ENCODE data around the gene NRSN2.

Gene NRSN2

DNA sequence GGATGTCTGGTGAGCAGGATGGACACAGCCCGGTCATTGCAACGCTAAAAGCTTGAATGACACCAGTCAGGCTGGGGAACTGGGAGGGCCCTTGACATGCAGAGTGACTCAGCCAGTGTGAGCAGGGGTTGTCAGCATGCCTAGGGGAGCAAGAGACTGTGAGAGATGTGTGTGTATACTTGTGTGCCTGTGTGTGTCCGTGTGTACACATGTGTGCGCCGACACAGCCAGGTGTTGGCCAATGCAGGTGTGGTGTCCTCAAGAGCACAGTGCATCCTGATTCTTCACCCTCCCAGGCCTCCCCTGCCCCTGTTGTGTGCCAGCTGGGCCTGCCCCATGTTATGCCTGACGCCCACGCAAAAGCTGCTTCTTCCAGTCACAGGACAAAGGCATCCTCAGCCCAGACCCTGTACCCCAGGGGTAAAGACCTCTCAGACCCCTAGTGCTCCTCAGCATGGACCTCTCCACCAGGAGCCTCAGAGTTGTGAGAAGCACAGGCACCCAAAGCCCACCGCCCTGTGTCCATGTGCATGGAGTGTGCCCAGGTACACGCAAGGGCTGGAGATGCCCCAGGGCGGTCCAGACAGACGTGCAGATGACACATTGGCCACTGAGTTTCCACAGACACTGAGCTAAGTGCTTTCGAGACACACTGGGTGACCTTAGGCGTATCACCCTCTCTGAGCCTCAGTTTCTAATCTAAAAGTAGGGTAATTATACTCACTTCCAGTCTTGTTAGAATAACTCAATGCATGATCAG is 16.6 kb downstream of the NRSN2 start:
- CTCF ChIA-PET, result interaction anchor here (0.9 to 2.9 kb wide), 7 partner anchors 8 to 115 kb away, joined by 3 to 22 read pairs (median 4); no protein-coding TSS in a partner anchor
- Histone ChIP-seq H3K27me3 (replicated peaks in 2 of 5; ENCODE audit: control insufficient read depth in 4 of 5, insufficient read depth in 5 of 5, low read length in 4 of 5) (no peaks in the 10 kb centered on the region), H3K4me3 (ENCODE audit: control insufficient read depth in 1 of 7, extremely low read depth in 1 of 7, insufficient read depth in 4 of 7, low read depth in 2 of 7, low read length in 6 of 7) (no peak overlapping the region), H3K27ac (ENCODE audit: insufficient read depth in 1 of 2, low read depth in 1 of 2, low read length in 2 of 2, poor library complexity in 1 of 2, severe bottlenecking in 2 of 2) (peak overlapping the region in 1 of 2 experiments; percentile 6), H3K4me1 (ENCODE audit: control extremely low read depth in 1 of 4, control insufficient read depth in 4 of 4, insufficient read depth in 4 of 4, low read length in 3 of 4) (peaks cover 0 to 24% (median 19%) of the 10 kb centered on the region in 4 experiments), H3K36me3 (ENCODE audit: control insufficient read depth in 4 of 4, insufficient read depth in 4 of 4, low read length in 3 of 4) (no peaks in the 10 kb centered on the region), H3K9me3 (ENCODE audit: control extremely low read depth in 1 of 5, control insufficient read depth in 4 of 5, insufficient read depth in 2 of 5, low read depth in 1 of 5, low read length in 4 of 5) (no peaks in the 10 kb centered on the region)
- WGBS (ENCODE audit: insufficient coverage), result 98% methylated on average over 11 of the region's 13 CpGs
- DNase-seq, result no peak
- POLR2A ChIA-PET, result interaction anchor here (1.1 kb wide), 1 partner anchor 168 kb away, joined by 5 read pairs; no protein-coding TSS in a partner anchor

DNA sequence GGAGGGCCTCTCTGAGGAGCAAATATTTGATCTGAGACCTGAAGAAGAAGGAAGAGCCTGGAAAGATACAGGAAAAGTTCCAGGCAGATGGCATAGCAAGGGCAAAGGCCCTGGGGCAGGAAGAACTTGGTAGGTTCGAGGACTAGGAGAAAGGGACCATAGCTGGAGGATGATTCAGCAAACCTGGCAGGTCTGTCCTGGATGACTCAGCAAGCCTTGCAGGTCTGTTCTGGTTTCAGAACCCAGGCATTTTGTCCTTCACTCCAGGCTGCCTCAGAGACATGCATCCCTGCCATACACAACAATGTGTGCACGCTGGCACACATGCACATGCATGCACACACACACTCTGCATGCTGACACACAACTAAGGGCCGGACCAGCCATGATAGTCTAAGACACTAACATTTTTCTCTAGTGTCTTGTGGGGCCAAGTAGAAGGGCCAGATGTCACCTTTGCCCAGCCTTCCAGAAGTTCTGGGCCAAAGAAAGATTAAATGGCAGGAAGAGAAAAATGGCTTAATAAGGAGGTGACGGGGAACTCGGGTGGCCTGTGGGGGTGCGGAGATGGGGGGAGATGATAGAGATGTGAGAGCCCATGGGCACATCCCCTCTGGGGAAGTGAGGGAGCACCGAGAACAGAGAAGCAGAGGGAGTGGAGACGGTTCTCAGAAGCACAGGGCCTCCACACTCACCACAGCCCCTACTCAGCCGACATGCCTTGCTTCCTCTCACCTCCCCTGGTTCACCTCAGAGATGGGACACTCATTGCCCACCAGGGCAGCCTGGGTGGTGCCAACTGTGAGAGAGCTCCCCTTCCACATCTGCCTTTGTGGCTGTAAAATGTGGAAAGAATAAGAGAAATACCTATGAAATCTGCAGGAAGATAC is 18.2 kb downstream of the NRSN2 start:
- ChIA-PET CTCF (interaction anchor here (0.8 to 2.6 kb wide), 5 partner anchors 10 to 711 kb away, joined by 3 to 7 read pairs (median 4); no protein-coding TSS in a partner anchor), POLR2A (no interaction called here)
- peaks cover 0 to 24% (median 19%) of the 10 kb centered on the region in 4 experiments for H3K4me1 ChIP-seq (ENCODE audit: control extremely low read depth in 1 of 4, control insufficient read depth in 4 of 4, insufficient read depth in 4 of 4, low read length in 3 of 4)
- DNase-seq, result peak in 2 of 3 donors; percentile 71 to 75
- no peaks in the 10 kb centered on the region for H3K27me3 ChIP-seq (replicated peaks in 2 of 5; ENCODE audit: control insufficient read depth in 4 of 5, insufficient read depth in 5 of 5, low read length in 4 of 5)
- H3K36me3 ChIP-seq (ENCODE audit: control insufficient read depth in 4 of 4, insufficient read depth in 4 of 4, low read length in 3 of 4), result no peaks in the 10 kb centered on the region
- no peaks in the 10 kb centered on the region for H3K9me3 ChIP-seq (ENCODE audit: control extremely low read depth in 1 of 5, control insufficient read depth in 4 of 5, insufficient read depth in 2 of 5, low read depth in 1 of 5, low read length in 4 of 5)
- H3K27ac ChIP-seq (ENCODE audit: insufficient read depth in 1 of 2, low read depth in 1 of 2, low read length in 2 of 2, poor library complexity in 1 of 2, severe bottlenecking in 2 of 2), result peak overlapping the region in 1 of 2 experiments; percentile 60
- 49% methylated on average over 6 of the region's 9 CpGs for WGBS (ENCODE audit: insufficient coverage)
- H3K4me3 ChIP-seq (ENCODE audit: control insufficient read depth in 1 of 7, extremely low read depth in 1 of 7, insufficient read depth in 4 of 7, low read depth in 2 of 7, low read length in 6 of 7), result no peak overlapping the region

DNA sequence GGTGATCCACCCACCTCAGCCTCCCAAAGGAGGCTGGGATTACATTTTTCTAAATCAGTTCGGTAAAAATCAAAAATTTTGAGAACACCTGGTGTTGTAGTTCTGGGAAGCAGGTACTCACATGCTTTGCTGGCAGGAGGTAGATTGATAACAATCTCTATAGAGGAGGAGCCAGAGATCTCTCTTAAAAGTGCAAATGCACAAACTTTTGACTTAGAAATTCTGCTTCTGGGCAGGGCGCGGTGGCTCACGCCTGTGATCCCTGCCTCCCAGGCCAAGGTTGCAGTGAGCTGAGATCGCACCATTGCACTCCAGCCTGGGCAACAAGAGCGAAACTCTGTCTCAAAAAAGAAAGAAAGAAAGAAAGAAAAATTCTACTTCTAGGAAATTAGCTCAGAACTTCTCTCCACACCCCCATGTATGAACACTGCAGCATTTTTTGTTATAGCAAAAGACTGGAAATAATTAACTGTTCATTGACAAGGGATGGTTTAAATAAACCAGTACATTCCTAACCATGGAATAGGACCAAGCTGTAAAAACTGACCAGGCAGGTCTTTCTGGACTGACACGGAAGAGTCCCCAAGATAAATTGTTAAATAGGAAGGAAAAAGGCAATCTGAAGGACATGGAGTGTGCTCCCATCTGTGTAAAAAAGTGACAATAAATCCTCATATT is 19.3 kb downstream of the NRSN2 start:
- ChIA-PET POLR2A (no interaction called here), CTCF (interaction anchor here (1.3 to 2.6 kb wide), 5 partner anchors 9 to 72 kb away, joined by 4 to 7 read pairs (median 4); no protein-coding TSS in a partner anchor)
- H3K36me3 ChIP-seq (ENCODE audit: control insufficient read depth in 4 of 4, insufficient read depth in 4 of 4, low read length in 3 of 4), result no peaks in the 10 kb centered on the region
- 91% methylated on average over 7 of the region's 7 CpGs for WGBS (ENCODE audit: insufficient coverage)
- no peak for DNase-seq
- H3K4me1 ChIP-seq (ENCODE audit: control extremely low read depth in 1 of 4, control insufficient read depth in 4 of 4, insufficient read depth in 4 of 4, low read length in 3 of 4), result peaks cover 0 to 29% (median 23%) of the 10 kb centered on the region in 4 experiments
- no peak overlapping the region for H3K4me3 ChIP-seq (ENCODE audit: control insufficient read depth in 1 of 7, extremely low read depth in 1 of 7, insufficient read depth in 4 of 7, low read depth in 2 of 7, low read length in 6 of 7)
- no peaks in the 10 kb centered on the region for H3K27me3 ChIP-seq (replicated peaks in 2 of 5; ENCODE audit: control insufficient read depth in 4 of 5, insufficient read depth in 5 of 5, low read length in 4 of 5)
- peak overlapping the region in 1 of 2 experiments; percentile 11 for H3K27ac ChIP-seq (ENCODE audit: insufficient read depth in 1 of 2, low read depth in 1 of 2, low read length in 2 of 2, poor library complexity in 1 of 2, severe bottlenecking in 2 of 2)
- no peaks in the 10 kb centered on the region for H3K9me3 ChIP-seq (ENCODE audit: control extremely low read depth in 1 of 5, control insufficient read depth in 4 of 5, insufficient read depth in 2 of 5, low read depth in 1 of 5, low read length in 4 of 5)

DNA sequence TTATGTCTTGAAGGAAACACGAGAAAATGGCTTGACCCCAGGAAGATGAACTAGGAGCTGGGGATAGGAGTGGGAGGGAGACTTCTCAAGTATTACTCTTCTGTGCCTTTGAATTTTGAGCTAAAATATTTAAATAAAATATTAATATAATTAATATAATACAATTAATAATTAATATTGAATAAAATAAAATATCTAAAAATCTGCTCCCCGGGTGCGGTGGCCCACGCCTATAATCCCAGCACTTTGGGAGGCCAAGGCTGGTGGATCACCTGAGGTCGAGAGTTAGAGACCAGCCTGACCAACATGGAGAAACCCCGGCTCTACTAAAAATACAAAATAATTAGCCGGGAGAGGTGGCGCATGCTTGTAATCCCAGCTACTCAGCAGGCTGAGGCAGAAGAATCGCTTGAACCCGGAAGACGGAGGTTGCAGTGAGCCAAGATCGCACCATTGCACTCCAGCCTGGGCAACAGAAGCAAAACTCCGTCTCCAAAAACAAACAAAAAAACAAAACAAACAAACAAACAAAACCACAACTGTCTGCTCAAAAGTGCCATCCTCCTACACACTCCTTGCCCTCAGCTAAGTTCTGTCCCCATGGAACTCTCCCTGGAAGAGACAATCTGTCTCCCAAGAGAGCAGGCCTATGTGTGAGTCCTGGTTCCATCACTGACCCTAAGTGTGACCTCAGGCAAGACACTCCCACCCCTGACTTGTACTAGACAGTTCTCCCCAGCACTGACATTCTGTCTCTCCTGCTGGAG is 20.0 kb downstream of the NRSN2 start:
- Histone ChIP-seq H3K4me1 (ENCODE audit: control extremely low read depth in 1 of 4, control insufficient read depth in 4 of 4, insufficient read depth in 4 of 4, low read length in 3 of 4) (peaks cover 0 to 36% (median 30%) of the 10 kb centered on the region in 4 experiments), H3K4me3 (ENCODE audit: control insufficient read depth in 1 of 7, extremely low read depth in 1 of 7, insufficient read depth in 4 of 7, low read depth in 2 of 7, low read length in 6 of 7) (no peak overlapping the region), H3K36me3 (ENCODE audit: control insufficient read depth in 4 of 4, insufficient read depth in 4 of 4, low read length in 3 of 4) (no peaks in the 10 kb centered on the region), H3K27me3 (replicated peaks in 2 of 5; ENCODE audit: control insufficient read depth in 4 of 5, insufficient read depth in 5 of 5, low read length in 4 of 5) (no peaks in the 10 kb centered on the region), H3K9me3 (ENCODE audit: control extremely low read depth in 1 of 5, control insufficient read depth in 4 of 5, insufficient read depth in 2 of 5, low read depth in 1 of 5, low read length in 4 of 5) (no peaks in the 10 kb centered on the region), H3K27ac (ENCODE audit: insufficient read depth in 1 of 2, low read depth in 1 of 2, low read length in 2 of 2, poor library complexity in 1 of 2, severe bottlenecking in 2 of 2) (no peak overlapping the region)
- CTCF ChIA-PET, result interaction anchor here (1.3 to 2.6 kb wide), 5 partner anchors 10 to 71 kb away, joined by 4 to 7 read pairs (median 4); no protein-coding TSS in a partner anchor
- DNase-seq, result no peak
- POLR2A ChIA-PET, result no interaction called here
- 91% methylated on average over 7 of the region's 13 CpGs for WGBS (ENCODE audit: insufficient coverage)

GRCh38 chr20:367486-367887 is 20.6 kb downstream of the NRSN2 start:
- Histone ChIP-seq H3K27ac (ENCODE audit: insufficient read depth in 1 of 2, low read depth in 1 of 2, low read length in 2 of 2, poor library complexity in 1 of 2, severe bottlenecking in 2 of 2) (no peak overlapping the region), H3K9me3 (ENCODE audit: control extremely low read depth in 1 of 5, control insufficient read depth in 4 of 5, insufficient read depth in 2 of 5, low read depth in 1 of 5, low read length in 4 of 5) (no peaks in the 10 kb centered on the region), H3K4me1 (ENCODE audit: control extremely low read depth in 1 of 4, control insufficient read depth in 4 of 4, insufficient read depth in 4 of 4, low read length in 3 of 4) (peaks cover 0 to 38% (median 30%) of the 10 kb centered on the region in 4 experiments), H3K36me3 (ENCODE audit: control insufficient read depth in 4 of 4, insufficient read depth in 4 of 4, low read length in 3 of 4) (no peaks in the 10 kb centered on the region), H3K27me3 (replicated peaks in 2 of 5; ENCODE audit: control insufficient read depth in 4 of 5, insufficient read depth in 5 of 5, low read length in 4 of 5) (no peaks in the 10 kb centered on the region), H3K4me3 (ENCODE audit: control insufficient read depth in 1 of 7, extremely low read depth in 1 of 7, insufficient read depth in 4 of 7, low read depth in 2 of 7, low read length in 6 of 7) (no peak overlapping the region)
- DNase-seq, result no peak
- WGBS (ENCODE audit: insufficient coverage), result 95% methylated on average over 7 of the region's 8 CpGs
- ChIA-PET CTCF (interaction anchor here (1.8 to 2.6 kb wide), 3 partner anchors 11 to 13 kb away, joined by 4 to 7 read pairs (median 5); no protein-coding TSS in a partner anchor), POLR2A (no interaction called here)

DNA sequence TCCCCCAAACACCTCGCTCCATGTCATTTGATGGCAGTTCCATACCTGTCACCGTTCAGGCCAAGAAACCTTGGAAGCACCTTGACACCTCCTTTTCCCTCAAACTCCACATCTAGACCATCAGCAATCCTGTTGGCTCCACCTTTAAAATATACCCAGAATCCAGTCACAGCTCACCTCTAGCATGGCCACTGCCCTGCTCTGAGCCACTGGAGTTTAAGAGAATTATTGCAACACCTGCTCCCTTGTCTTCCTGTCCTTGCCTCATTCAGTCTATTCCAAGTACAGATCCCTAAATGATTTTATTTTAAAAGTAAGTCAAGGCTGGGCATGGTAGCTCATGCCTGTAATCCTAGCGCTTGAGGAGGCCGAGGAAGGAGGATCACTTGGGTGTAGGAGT is 22.0 kb downstream of the NRSN2 start:
- no peaks in the 10 kb centered on the region for H3K9me3 ChIP-seq (ENCODE audit: control extremely low read depth in 1 of 5, control insufficient read depth in 4 of 5, insufficient read depth in 2 of 5, low read depth in 1 of 5, low read length in 4 of 5)
- CTCF ChIA-PET, result interaction anchor here (0.9 to 1.2 kb wide), 3 partner anchors 13 to 64 kb away, joined by 3 to 6 read pairs (median 3); no protein-coding TSS in a partner anchor
- POLR2A ChIA-PET, result no interaction called here
- peaks cover 0 to 47% (median 35%) of the 10 kb centered on the region in 4 experiments for H3K4me1 ChIP-seq (ENCODE audit: control extremely low read depth in 1 of 4, control insufficient read depth in 4 of 4, insufficient read depth in 4 of 4, low read length in 3 of 4)
- WGBS (ENCODE audit: insufficient coverage), result 100% methylated on average over 4 of the region's 4 CpGs
- H3K4me3 ChIP-seq (ENCODE audit: control insufficient read depth in 1 of 7, extremely low read depth in 1 of 7, insufficient read depth in 4 of 7, low read depth in 2 of 7, low read length in 6 of 7), result no peak overlapping the region
- no peaks in the 10 kb centered on the region for H3K27me3 ChIP-seq (replicated peaks in 2 of 5; ENCODE audit: control insufficient read depth in 4 of 5, insufficient read depth in 5 of 5, low read length in 4 of 5)
- DNase-seq, result no peak
- H3K27ac ChIP-seq (ENCODE audit: insufficient read depth in 1 of 2, low read depth in 1 of 2, low read length in 2 of 2, poor library complexity in 1 of 2, severe bottlenecking in 2 of 2), result no peak overlapping the region
- no peaks in the 10 kb centered on the region for H3K36me3 ChIP-seq (ENCODE audit: control insufficient read depth in 4 of 4, insufficient read depth in 4 of 4, low read length in 3 of 4)

Measured in common myeloid progenitor, CD34-positive (primary cell).